ENCODE measurements around the gene SLC29A3. TPM values are rescaled to one million over a fixed set of nuclear protein-coding genes. Genes with fewer than 3 reads are reported as not detected.

SLC29A3 gene
- polyA plus RNA-seq, 12 donors = 2.2 to 6.8 (median 3.8) TPM; not detected in 2

Other genes with a start within 250 kb of the SLC29A3 start
- 10 to 100 TPM in 6 of 12 donors, 1 to 10 TPM in 5, not detected in 1; 8.2 to 17.6 (median 10.4) TPM for gene UNC5B, start 106.7 kb upstream of the SLC29A3 start, polyA plus RNA-seq (ENCODE audit: insufficient read length in 12 of 12)
- gene CDH23, start 77.7 kb downstream of the SLC29A3 start, polyA plus RNA-seq (ENCODE audit: insufficient read length in 12 of 12) = 1 to 10 TPM in 11 of 12 donors, not detected in 1; 2.9 to 7.4 (median 4.3) TPM

Data from muscle of arm (tissue), 12 donors.